Neuron (in vitro differentiated cells): ENCODE data around the gene HS6ST3.

ENCODE experiments used
- H2AFZ ChIP-seq: one replicate; pipeline ENCODE4 v1.6.1; 2013; ENCODE audit warnings: low read depth, mild to moderate bottlenecking, inconsistent platforms, low read length, moderate library complexity
- H3K27me3 ChIP-seq: one replicate; pipeline ENCODE4 v1.6.1; 2013; ENCODE audit warnings: low read length; ENCODE audit not compliant: insufficient read depth
- H3K36me3 ChIP-seq: one replicate; pipeline ENCODE4 v1.6.1; 2013; ENCODE audit warnings: low read length; ENCODE audit not compliant: insufficient read depth
- H3K4me1 ChIP-seq: one replicate; pipeline ENCODE4 v1.6.1; 2013; ENCODE audit warnings: low read length; ENCODE audit not compliant: insufficient read depth
- H3K4me3 ChIP-seq: 2 replicates; pipeline ENCODE4 v1.5.1; 2013; ENCODE audit warnings: mild to moderate bottlenecking, low read length, moderate library complexity
- H3K9me3 ChIP-seq: one replicate; pipeline ENCODE4 v1.6.1; 2013; ENCODE audit warnings: low read length

The HS6ST3 gene

DNA sequence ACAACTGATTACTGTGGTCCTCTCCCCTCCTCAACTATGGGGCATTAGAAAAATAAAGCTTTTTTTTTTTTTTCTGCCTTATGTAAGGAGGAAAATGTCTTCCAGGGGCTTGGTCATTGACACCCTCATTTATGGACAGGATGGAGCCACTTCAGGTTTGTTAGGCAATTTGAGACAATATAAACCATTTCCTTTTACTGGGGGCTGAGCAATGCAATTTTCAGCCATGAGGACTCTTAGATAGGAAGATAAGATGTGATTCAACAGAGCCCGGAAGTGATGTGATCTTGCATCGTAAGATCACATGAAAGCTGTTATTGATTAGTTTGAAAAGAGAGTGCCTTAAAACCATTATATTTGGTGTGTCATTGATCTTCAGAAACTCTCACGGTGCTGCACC is 693.6 kb downstream of the HS6ST3 start:
- Histone ChIP-seq H3K4me1 (no peaks in the 10 kb centered on the region), H3K27me3 (no peaks in the 10 kb centered on the region), H3K9me3 (no peaks in the 10 kb centered on the region), H3K4me3 (no peak overlapping the region), H3K36me3 (no peaks in the 10 kb centered on the region), H2AFZ (no peak overlapping the region)

DNA sequence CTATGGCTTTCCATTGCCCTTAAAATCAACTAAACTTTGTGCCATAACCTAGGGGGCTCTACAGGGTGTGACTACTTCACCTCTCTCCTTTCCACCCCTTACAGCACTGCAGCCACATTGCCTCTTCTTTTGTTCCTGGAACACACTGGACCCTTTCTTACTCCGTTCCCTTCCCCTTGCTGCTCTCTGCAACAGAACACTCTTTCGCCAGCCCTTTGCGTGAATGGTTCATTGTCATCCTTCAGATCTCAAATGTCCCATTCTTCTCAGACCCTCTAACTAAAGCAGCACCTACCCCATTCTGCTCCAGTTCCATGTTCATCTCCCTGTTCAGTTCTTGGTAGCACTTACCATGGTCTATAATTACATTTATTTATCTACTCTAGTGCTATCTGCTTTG is 696.1 kb downstream of the HS6ST3 start:
- H3K4me3 ChIP-seq = no peak overlapping the region
- no peaks in the 10 kb centered on the region for H3K27me3 ChIP-seq
- H3K4me1 ChIP-seq = no peaks in the 10 kb centered on the region
- no peak overlapping the region for H2AFZ ChIP-seq
- H3K36me3 ChIP-seq = no peaks in the 10 kb centered on the region
- no peaks in the 10 kb centered on the region for H3K9me3 ChIP-seq

DNA sequence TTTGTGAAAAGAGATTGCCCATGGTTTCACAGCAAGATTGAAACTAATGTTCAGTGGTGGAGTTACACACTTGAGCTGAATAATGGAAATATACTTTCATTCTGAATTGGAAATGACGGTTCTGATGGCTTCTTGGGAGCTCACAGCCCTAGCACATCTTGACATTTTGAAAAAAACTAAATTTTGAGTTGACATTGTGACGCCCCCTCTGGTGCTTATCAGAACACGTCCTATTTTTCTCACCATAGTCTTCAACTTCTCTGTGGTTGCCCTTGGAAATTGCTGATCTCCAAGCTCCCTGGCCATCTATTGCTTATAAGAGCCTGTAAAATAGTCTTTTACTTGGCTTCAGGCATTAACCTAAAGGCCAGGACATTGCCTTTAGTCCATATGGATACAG is 702.3 kb downstream of the HS6ST3 start:
- no peaks in the 10 kb centered on the region for H3K9me3 ChIP-seq
- no peak overlapping the region for H2AFZ ChIP-seq
- no peaks in the 10 kb centered on the region for H3K4me1 ChIP-seq
- no peaks in the 10 kb centered on the region for H3K27me3 ChIP-seq
- no peaks in the 10 kb centered on the region for H3K36me3 ChIP-seq
- no peak overlapping the region for H3K4me3 ChIP-seq

DNA sequence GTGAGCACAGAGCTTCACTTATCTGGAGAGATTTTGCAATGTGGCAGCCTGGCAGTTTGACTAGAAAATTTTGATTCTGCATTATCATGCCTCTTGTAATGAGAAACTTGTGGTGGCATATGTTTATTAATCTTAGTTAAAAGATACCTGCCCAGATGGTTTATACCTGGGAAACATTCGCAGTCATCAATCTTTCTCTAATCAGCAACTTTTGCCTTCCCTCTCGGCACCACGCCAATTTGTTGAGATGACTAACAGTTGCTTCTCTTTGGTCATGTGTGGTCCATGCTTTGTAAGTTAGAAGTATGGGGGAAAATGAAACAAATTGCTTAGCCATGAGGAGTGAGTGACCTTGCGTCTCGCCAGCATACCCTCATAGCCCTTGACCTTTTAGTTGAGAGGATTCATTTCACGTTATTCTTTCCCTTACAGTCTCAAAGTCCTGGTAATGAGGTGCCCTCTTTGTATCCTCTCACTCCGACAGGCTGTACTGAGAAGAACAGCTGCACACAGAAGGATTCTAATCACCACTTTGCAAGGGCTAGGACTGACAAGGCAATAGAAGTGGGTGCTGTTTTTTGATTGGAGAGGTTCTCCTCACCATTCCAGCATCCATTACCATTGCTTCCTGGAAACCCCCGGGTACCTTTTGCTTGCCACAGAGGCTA is 703.0 kb downstream of the HS6ST3 start:
- Histone ChIP-seq H3K36me3 (no peaks in the 10 kb centered on the region), H3K4me3 (no peak overlapping the region), H2AFZ (no peak overlapping the region), H3K27me3 (no peaks in the 10 kb centered on the region), H3K9me3 (no peaks in the 10 kb centered on the region), H3K4me1 (no peaks in the 10 kb centered on the region)

DNA sequence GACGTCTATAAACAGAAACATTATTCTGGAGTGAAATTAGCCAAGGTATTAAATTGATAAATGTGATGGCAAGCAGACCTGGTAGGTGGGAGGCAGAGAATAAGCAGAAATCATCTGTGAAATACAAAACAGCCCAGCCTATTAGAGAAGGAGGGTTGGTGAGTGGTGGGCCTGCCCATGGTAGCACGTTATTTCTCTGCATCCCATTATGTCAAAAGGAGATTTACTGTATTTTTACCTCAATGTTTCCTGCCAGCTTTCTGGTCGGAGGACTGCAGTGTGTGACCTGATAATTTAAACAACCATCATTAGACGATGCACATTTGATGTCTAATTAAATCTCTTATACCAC is 703.5 kb downstream of the HS6ST3 start:
- H3K27me3 ChIP-seq = no peaks in the 10 kb centered on the region
- no peaks in the 10 kb centered on the region for H3K36me3 ChIP-seq
- H3K9me3 ChIP-seq = no peaks in the 10 kb centered on the region
- H3K4me3 ChIP-seq = no peak overlapping the region
- H2AFZ ChIP-seq = no peak overlapping the region
- H3K4me1 ChIP-seq = no peaks in the 10 kb centered on the region

DNA sequence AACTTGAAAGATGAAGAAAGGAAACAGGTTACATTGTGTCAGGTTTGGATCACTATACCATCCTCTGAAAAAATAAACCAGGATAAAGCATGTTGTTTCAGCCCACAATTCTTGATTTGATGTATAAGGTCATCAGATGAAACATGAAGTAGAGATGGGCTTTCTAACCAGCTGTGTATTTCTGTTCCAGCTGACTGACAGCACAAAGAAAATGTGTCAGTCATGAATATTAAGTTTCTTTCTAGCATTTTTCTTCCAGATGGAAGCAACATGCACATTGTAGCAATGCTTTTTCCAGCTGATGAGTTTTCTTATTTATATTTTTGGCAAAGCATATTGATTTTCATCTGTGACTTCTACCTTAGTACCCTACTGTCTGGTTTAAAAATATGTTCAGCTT is 704.8 kb downstream of the HS6ST3 start:
- Histone ChIP-seq H3K27me3 (no peaks in the 10 kb centered on the region), H3K4me3 (no peak overlapping the region), H3K36me3 (no peaks in the 10 kb centered on the region), H3K4me1 (no peaks in the 10 kb centered on the region), H3K9me3 (no peaks in the 10 kb centered on the region), H2AFZ (no peak overlapping the region)

DNA sequence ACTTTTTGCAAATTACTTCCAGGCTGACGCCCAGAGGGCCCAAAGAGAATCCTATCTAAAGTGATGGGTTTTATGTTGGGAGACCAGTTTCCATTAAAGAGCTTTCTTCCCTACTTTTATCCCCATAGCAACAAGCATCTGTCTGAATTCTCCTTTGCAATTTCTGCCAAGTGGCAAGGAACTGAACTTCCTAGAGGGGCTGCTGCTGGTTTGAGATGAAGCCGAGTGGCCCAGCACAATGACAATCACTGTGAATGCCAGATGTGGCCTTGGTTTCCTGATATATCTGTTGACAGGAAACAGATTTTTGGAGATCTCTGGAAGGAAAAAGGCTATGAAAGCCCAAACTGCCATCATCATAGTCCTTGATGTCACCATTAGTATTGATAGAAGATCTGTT is 705.8 kb downstream of the HS6ST3 start:
- H2AFZ ChIP-seq = no peak overlapping the region
- no peak overlapping the region for H3K4me3 ChIP-seq

DNA sequence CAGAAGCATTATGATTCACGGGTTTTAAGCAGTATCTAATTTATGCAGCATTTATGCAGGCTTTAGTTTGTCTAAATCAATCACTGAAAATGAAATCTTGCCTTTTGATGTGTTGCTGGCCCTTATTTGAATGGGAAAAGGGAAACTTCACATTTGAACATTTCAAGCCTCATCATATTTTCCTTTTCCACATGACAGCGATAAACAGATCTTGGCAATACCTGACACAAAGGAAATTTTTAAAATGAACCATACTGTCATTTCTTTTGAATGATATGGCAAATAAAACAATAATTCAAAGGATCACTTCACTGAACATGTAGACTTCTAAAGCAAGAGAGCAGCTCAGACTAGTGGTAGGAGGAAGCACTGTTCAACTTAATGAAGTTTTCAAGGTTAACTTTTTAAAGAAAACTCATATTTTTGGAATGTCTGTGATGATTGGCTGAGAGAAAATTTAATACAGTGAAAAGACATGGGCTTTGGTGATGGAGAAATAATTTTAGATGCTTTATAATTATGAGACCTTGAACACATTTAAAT is 706.3 kb downstream of the HS6ST3 start:
- no peaks in the 10 kb centered on the region for H3K9me3 ChIP-seq
- no peak overlapping the region for H3K4me3 ChIP-seq

More for the DNA sequence above, 705.8 kb downstream of the HS6ST3 start:
- Histone ChIP-seq H3K36me3 (no peaks in the 10 kb centered on the region), H3K4me1 (no peaks in the 10 kb centered on the region), H3K27me3 (no peaks in the 10 kb centered on the region), H3K9me3 (no peaks in the 10 kb centered on the region)

DNA sequence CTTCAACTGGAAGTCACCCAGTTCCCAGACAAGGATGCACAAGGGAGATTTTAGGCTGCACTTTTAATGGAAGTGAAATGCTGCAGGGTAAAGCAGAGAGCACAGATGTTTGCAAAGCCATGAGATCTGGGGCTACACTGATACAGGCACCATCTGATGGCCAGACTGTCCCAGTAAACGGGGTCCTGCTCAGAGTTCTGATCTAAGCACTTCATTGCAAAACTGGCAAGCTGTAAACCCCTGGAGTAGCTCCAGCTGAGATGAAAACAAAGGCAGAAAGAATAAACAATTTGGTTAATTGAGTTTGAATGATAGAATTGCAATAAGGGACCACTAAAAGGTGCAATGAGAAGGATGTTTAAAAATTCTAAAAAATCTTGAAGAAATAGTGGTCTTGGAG is 707.2 kb downstream of the HS6ST3 start:
- Histone ChIP-seq H3K4me3 (no peak overlapping the region), H3K9me3 (no peaks in the 10 kb centered on the region), H2AFZ (no peak overlapping the region), H3K27me3 (no peaks in the 10 kb centered on the region), H3K36me3 (no peaks in the 10 kb centered on the region), H3K4me1 (no peaks in the 10 kb centered on the region)

More for the DNA sequence above, 706.3 kb downstream of the HS6ST3 start:
- Histone ChIP-seq H3K36me3 (no peaks in the 10 kb centered on the region), H3K27me3 (no peaks in the 10 kb centered on the region), H2AFZ (no peak overlapping the region), H3K4me1 (no peaks in the 10 kb centered on the region)

DNA sequence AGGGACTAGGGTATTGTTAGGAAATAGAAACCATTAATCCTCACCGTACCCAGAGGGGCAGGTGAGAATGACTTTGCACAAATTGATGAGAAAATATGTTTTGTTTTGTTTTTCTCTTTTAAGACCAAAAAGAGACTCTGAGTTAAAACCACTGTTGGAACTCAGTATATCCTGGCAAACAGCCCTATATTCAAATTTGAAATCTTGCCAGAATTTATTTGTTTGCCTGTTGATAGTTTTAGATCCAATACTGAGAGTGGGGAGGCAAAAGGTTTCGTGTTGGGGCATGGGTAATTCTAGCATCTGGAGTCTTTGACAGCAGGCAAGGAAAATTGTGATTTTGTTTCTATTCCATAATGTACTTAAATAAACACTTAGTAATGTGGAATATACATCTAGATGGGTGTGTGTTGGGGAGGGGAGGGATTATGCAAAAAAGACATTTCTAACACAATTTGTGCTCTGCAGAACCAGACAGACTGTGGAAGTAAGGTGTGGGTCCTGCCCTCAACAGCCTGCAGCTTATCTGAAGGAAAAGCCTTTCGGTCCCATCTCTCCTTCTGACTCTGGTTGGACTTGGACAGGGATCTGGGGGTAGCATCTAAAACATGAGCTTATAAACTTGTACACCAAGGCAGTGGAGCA is 713.7 kb downstream of the HS6ST3 start:
- H3K4me1 ChIP-seq = no peaks in the 10 kb centered on the region

DNA sequence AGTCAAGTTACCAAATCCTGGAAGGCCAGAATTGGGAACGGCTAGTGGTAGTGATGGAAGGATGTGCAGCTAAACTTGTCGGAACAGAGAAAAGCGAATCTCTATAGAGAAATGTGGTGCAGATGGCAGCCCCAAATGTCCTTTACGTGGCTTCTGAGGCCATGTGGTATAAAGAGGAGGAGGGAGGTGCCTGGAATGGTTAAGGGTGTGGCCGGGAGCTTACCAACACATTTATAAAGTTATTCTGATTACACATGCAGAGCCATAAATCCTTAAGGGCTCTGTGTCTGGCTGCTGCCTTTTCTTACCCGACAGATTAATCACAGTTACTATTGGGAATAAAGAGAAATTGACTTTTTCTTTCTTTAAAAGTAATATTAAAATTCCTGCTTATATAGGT is 714.3 kb downstream of the HS6ST3 start:
- Histone ChIP-seq H2AFZ (no peak overlapping the region), H3K4me3 (no peak overlapping the region), H3K36me3 (no peaks in the 10 kb centered on the region), H3K9me3 (no peaks in the 10 kb centered on the region), H3K27me3 (no peaks in the 10 kb centered on the region), H3K4me1 (no peaks in the 10 kb centered on the region)

More for the DNA sequence above, 713.7 kb downstream of the HS6ST3 start:
- Histone ChIP-seq H3K27me3 (no peaks in the 10 kb centered on the region), H3K9me3 (no peaks in the 10 kb centered on the region), H3K36me3 (no peaks in the 10 kb centered on the region), H3K4me3 (no peak overlapping the region), H2AFZ (no peak overlapping the region)

DNA sequence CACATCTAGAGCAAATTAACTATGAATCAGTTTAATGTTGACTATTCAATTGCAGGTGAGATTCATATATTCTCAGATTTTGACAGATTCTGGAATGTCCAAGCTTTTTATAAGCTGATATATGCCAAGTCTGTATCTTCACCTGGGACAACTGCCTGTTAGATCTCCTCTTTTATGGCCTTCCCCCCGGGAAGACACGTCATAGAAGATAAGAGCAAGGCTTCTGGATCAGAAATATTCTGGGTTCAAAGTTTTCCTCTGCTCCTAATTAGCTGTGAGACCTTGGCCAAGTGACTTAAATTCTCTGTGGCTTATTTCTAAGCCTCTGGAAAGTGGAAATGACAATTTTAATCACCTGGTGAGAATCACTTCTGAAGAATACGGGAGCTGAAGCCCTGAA is 716.8 kb downstream of the HS6ST3 start:
- H3K4me1 ChIP-seq = no peaks in the 10 kb centered on the region
- no peak overlapping the region for H3K4me3 ChIP-seq
- no peaks in the 10 kb centered on the region for H3K9me3 ChIP-seq
- H3K36me3 ChIP-seq = no peaks in the 10 kb centered on the region
- no peak overlapping the region for H2AFZ ChIP-seq
- no peaks in the 10 kb centered on the region for H3K27me3 ChIP-seq

DNA sequence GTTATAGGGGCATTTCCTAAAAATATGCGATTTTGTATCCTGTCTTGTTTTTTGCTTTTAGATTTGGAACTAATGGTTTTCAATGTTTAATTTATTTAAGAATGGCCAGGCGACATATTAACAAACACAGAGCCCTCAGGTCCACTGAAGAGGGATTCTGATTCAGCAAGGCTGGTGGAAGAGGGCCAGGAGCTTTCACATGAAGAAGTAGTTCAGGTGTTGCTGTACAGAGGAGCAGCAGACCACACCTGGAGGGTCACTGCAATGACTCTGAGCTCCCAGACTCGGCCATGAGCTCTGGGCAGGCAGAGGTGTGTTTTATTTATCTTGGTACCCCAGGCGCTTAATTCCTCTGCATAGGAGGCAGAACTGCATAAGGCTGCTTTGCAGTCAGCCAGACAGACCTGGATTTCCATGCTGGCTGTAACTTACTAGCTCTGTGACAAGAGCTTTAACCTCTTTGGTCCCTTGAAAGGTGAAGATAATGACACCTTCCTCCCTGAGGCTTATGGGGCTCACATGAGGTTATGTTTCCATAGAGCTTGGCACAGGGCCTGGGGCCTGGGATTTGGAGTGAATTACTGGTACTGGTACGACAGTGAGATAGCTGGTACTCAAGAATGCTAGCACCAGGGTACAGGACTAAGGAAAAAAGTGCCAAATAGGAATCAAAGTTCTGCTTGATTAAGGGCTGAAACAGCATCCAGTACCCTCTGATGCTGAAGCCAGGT is 719.6 kb downstream of the HS6ST3 start:
- Histone ChIP-seq H3K36me3 (no peaks in the 10 kb centered on the region), H3K4me3 (no peak overlapping the region), H3K4me1 (no peaks in the 10 kb centered on the region), H2AFZ (no peak overlapping the region), H3K9me3 (no peaks in the 10 kb centered on the region), H3K27me3 (no peaks in the 10 kb centered on the region)
